Measurements from ENCODE around the gene SIT1.
"Not testable (repeated sequence)": the region's sequence is repeated elsewhere in the genome, so short reads cannot be mapped to it uniquely, and the experiment has no call there.

Gene SIT1

GRCh38 chr9:35643046-35643445, 7.7 kb downstream of the SIT1 start:
- FAIRE-seq (no peak), DNase-seq (ENCODE audit: insufficient read length, low spot score) (no peak)
- TF ChIP-seq POLR2AphosphoS5 (IDR thresholded peaks at IDR 0.05; ENCODE audit: low read depth, low read length) (no peak), POLR2A (IDR thresholded peaks at IDR 0.05; ENCODE audit: low read depth, low read length) (no peak), POU2F2 (IDR thresholded peaks at IDR 0.05; ENCODE audit: low read depth, low read length) (no peak), PAX5 (IDR thresholded peaks at IDR 0.05; ENCODE audit: insufficient read depth, low read length, severe bottlenecking) (no peak), TAF1 (IDR thresholded peaks at IDR 0.05; ENCODE audit: low read depth, low read length) (no peak), SPI1 (IDR thresholded peaks at IDR 0.05; ENCODE audit: low read depth, low read length) (no peak)

- not testable (repeated sequence) for FAIRE-seq; DNase-seq (ENCODE audit: insufficient read length, low spot score)
Observed at GRCh38 chr9:35641478-35641877, 9.3 kb downstream of the SIT1 start.

- FAIRE-seq; DNase-seq (ENCODE audit: insufficient read length, low spot score): not testable (repeated sequence)
Observed at GRCh38 chr9:35640431-35640830, 10.3 kb downstream of the SIT1 start.

- TF ChIP-seq POU2F2 (IDR thresholded peaks at IDR 0.05; ENCODE audit: low read depth, low read length) (no peak), POLR2A (IDR thresholded peaks at IDR 0.05; ENCODE audit: low read depth, low read length) (no peak), SPI1 (IDR thresholded peaks at IDR 0.05; ENCODE audit: low read depth, low read length) (no peak), PAX5 (IDR thresholded peaks at IDR 0.05; ENCODE audit: insufficient read depth, low read length, severe bottlenecking) (no peak), TAF1 (IDR thresholded peaks at IDR 0.05; ENCODE audit: low read depth, low read length) (no peak), POLR2AphosphoS5 (IDR thresholded peaks at IDR 0.05; ENCODE audit: low read depth, low read length) (no peak)
- DNase-seq (ENCODE audit: insufficient read length, low spot score) (no peak), FAIRE-seq (no peak)
Observed at GRCh38 chr9:35639631-35640030, 11.1 kb downstream of the SIT1 start.

GRCh38 chr9:35639225-35639624, 11.5 kb downstream of the SIT1 start:
- peak; percentile 82 for FAIRE-seq
- DNase-seq (ENCODE audit: insufficient read length, low spot score), result not testable (repeated sequence)

- FAIRE-seq; DNase-seq (ENCODE audit: insufficient read length, low spot score): not testable (repeated sequence)
Observed at GRCh38 chr9:35638751-35639150, 12.0 kb downstream of the SIT1 start.

- not testable (repeated sequence) for FAIRE-seq; DNase-seq (ENCODE audit: insufficient read length, low spot score)
Observed at GRCh38 chr9:35637427-35637955, 13.2 kb downstream of the SIT1 start.

GRCh38 chr9:35636877-35637246, 13.9 kb downstream of the SIT1 start:
- not testable (repeated sequence) for DNase-seq (ENCODE audit: insufficient read length, low spot score)
- FAIRE-seq, result peak; percentile 28

- FAIRE-seq (no peak), DNase-seq (ENCODE audit: insufficient read length, low spot score) (no peak)
- no peak for TF ChIP-seq PAX5 (IDR thresholded peaks at IDR 0.05; ENCODE audit: insufficient read depth, low read length, severe bottlenecking)
- TF ChIP-seq POLR2AphosphoS5 (IDR thresholded peaks at IDR 0.05; ENCODE audit: low read depth, low read length), result no peak
- TF ChIP-seq POLR2A (IDR thresholded peaks at IDR 0.05; ENCODE audit: low read depth, low read length), result no peak
- no peak for TF ChIP-seq SPI1 (IDR thresholded peaks at IDR 0.05; ENCODE audit: low read depth, low read length)
- TF ChIP-seq TAF1 (IDR thresholded peaks at IDR 0.05; ENCODE audit: low read depth, low read length), result no peak
- TF ChIP-seq POU2F2 (IDR thresholded peaks at IDR 0.05; ENCODE audit: low read depth, low read length), result no peak
Observed at GRCh38 chr9:35636135-35636876, 14.4 kb downstream of the SIT1 start.

GRCh38 chr9:35635730-35636129, 15.0 kb downstream of the SIT1 start:
- no peak for FAIRE-seq
- no peak for DNase-seq (ENCODE audit: insufficient read length, low spot score)
- TF ChIP-seq POLR2AphosphoS5 (IDR thresholded peaks at IDR 0.05; ENCODE audit: low read depth, low read length), result no peak

- no peak for DNase-seq (ENCODE audit: insufficient read length, low spot score)
- TF ChIP-seq SPI1 (IDR thresholded peaks at IDR 0.05; ENCODE audit: low read depth, low read length) (no peak), POLR2A (IDR thresholded peaks at IDR 0.05; ENCODE audit: low read depth, low read length) (no peak), POU2F2 (IDR thresholded peaks at IDR 0.05; ENCODE audit: low read depth, low read length) (no peak), PAX5 (IDR thresholded peaks at IDR 0.05; ENCODE audit: insufficient read depth, low read length, severe bottlenecking) (no peak), TAF1 (IDR thresholded peaks at IDR 0.05; ENCODE audit: low read depth, low read length) (no peak), POLR2AphosphoS5 (IDR thresholded peaks at IDR 0.05; ENCODE audit: low read depth, low read length) (no peak)
- peak; percentile 68 for FAIRE-seq
Observed at GRCh38 chr9:35629597-35629996, 21.1 kb downstream of the SIT1 start.

- TF ChIP-seq PAX5 (IDR thresholded peaks at IDR 0.05; ENCODE audit: insufficient read depth, low read length, severe bottlenecking) (no peak), TAF1 (IDR thresholded peaks at IDR 0.05; ENCODE audit: low read depth, low read length) (no peak), POU2F2 (IDR thresholded peaks at IDR 0.05; ENCODE audit: low read depth, low read length) (no peak), POLR2AphosphoS5 (IDR thresholded peaks at IDR 0.05; ENCODE audit: low read depth, low read length) (no peak), POLR2A (IDR thresholded peaks at IDR 0.05; ENCODE audit: low read depth, low read length) (no peak)
- no peak for FAIRE-seq
Observed at GRCh38 chr9:35628389-35628991, 22.2 kb downstream of the SIT1 start.

More at GRCh38 chr9:35628389-35628991, 22.2 kb downstream of the SIT1 start:
- DNase-seq (ENCODE audit: insufficient read length, low spot score), result no peak

All from GM12891 (cell line).